Pancreas (tissue), 10 donors: ENCODE data around the gene PRODH2. TPM values are rescaled to one million over a fixed set of nuclear protein-coding genes. Genes with fewer than 3 reads are reported as not detected.

Source experiments
- ATAC-seq, 4 donors: fragments of 200-7000 bp; cut with Tn5 transposase; one replicate each; pipeline versions ENCODE4 v1.8.0 to v1.9.1; 2020; ENCODE audit warnings: mild to moderate bottlenecking in 4 of 4, moderate library complexity in 4 of 4
- DNase-seq, 6 donors: peaks; one replicate each; pipeline ENCODE4 v3.0.0-alpha.2; 2020
- FAIRE-seq: peaks from 2 replicates; lab custom pipeline; 2012; peaks lifted over from hg19 to GRCh38; lab: Jason Lieb, UNC
- H3K27ac ChIP-seq, 4 donors: fragments of 200-600 bp; sonication (generic); 1 replicate in 3 of 4; 2 replicates in 1 of 4; pipeline versions ENCODE4 v1.5.0 to v1.8.0; 2020
- H3K27me3 ChIP-seq, 4 donors: fragments of 200-600 bp; one replicate each; pipeline ENCODE4 v1.8.0; 2021
- H3K36me3 ChIP-seq, 3 donors: fragments of 200-600 bp; sonication (generic) in 1 of 3; one replicate each; pipeline versions ENCODE4 v1.5.0 to v1.8.0; 2020 to 2021
- H3K4me1 ChIP-seq, 3 donors: fragments of 200-600 bp; one replicate each; pipeline ENCODE4 v1.8.0; 2021
- H3K4me3 ChIP-seq, 4 donors: fragments of 200-600 bp; sonication (generic) in 2 of 4; one replicate each; pipeline versions ENCODE4 v1.5.0 to v1.8.0; 2020 to 2021
- H3K9me3 ChIP-seq, 4 donors: fragments of 200-600 bp; one replicate each; pipeline ENCODE4 v1.8.0; 2021
- WGBS, 2 donors: extraction: QIAGEN DNeasy Blood & Tissue Kit; methylation state at CpG; one replicate each; pipeline ENCODE4 v1.1.7; 2013; 5-methylcytosine and 5-hydroxymethylcytosine counted together
- intact Hi-C, 3 donors: fragments of 100-400 bp; cut with DNase I; formaldehyde crosslinking; loops; one replicate each; pipeline versions ENCODE4 v1.11.1 to v1.14.2; 2022
- polyA plus RNA-seq, 2 donors: library from polyadenylated mRNA; stranded (reverse); fragments of 200-250 nt; gene quantifications; one replicate each; pipeline ENCODE4 v1.2.3, GENCODE V29; 2013
- total RNA-seq, 6 donors: library from RNA; stranded (reverse); fragmentation: NEBNext Ultra II Directional in 4 of 6; extraction: Animal tissue kit (Norgen Biotek cat#: 25700) in 4 of 6; gene quantifications; one replicate each; pipeline versions ENCODE4 v1.2.1 to v1.2.4, GENCODE V29; 2021 to 2023
- TF ChIP-seq, protein P1 (sequence below), 4 donors: fragments of 200-600 bp; sonication (generic) in 3 of 4; IDR thresholded peaks; one replicate each; pipeline versions ENCODE4 v1.5.0 to v1.8.0; 2021; ENCODE audit warnings: antibody characterized with exemption in 4 of 4
- donor health status: healthy with polysubstance abuse.
- donor health status: DM: no; HTN: no; CAD: no; lungs with moderate emphysema.
- donor health status: DM: no; HTN: no; CAD: no.
- donor health status: control.
- donor health status: control.
- donor health status: Bipolar disorder and iron deficiency.
- donor health status: DM: yes; HTN: yes; CAD: no.
- donor health status: DM: no; HTN: no; CAD: no.
- donor health status: DM: no; HTN: no; CAD: no.
- donor health status: DM: yes; HTN: yes; CAD: no.

PRODH2 gene
- total and polyA plus RNA-seq, 8 donors, result 0.95 to 21.5 (median 4.2) TPM

DNA sequence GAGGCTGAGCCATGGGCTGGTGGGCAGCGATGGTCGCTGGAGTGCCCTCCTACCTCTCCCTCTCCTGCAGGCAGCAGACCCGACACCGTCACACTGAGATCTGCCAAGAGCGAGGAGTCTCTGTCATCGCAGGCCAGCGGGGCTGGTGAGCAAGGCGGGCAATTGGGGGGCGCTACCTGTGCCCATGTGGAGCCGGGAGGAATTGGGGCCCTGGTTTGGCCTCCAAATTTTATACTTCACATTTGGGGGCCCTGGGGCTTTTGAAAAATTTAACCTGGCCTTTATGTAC, 27.4 kb downstream of the PRODH2 start:
- no peak for DNase-seq
- Histone ChIP-seq H3K4me3 (no peak overlapping the region), H3K9me3 (no peaks in the 10 kb centered on the region), H3K27me3 (no peaks in the 10 kb centered on the region), H3K36me3 (no peaks in the 10 kb centered on the region), H3K4me1 (no peaks in the 10 kb centered on the region), H3K27ac (no peak overlapping the region)
- WGBS, 2 donors, result 93 to 94% methylated on average over 10 of the region's 10 CpGs
- intact Hi-C loops, result no loop called here
- ATAC-seq, result no peak
- TF ChIP-seq, protein P1, sequence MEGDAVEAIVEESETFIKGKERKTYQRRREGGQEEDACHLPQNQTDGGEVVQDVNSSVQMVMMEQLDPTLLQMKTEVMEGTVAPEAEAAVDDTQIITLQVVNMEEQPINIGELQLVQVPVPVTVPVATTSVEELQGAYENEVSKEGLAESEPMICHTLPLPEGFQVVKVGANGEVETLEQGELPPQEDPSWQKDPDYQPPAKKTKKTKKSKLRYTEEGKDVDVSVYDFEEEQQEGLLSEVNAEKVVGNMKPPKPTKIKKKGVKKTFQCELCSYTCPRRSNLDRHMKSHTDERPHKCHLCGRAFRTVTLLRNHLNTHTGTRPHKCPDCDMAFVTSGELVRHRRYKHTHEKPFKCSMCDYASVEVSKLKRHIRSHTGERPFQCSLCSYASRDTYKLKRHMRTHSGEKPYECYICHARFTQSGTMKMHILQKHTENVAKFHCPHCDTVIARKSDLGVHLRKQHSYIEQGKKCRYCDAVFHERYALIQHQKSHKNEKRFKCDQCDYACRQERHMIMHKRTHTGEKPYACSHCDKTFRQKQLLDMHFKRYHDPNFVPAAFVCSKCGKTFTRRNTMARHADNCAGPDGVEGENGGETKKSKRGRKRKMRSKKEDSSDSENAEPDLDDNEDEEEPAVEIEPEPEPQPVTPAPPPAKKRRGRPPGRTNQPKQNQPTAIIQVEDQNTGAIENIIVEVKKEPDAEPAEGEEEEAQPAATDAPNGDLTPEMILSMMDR (IDR thresholded peaks at IDR 0.05), result no peak
- FAIRE-seq, result no peak

DNA sequence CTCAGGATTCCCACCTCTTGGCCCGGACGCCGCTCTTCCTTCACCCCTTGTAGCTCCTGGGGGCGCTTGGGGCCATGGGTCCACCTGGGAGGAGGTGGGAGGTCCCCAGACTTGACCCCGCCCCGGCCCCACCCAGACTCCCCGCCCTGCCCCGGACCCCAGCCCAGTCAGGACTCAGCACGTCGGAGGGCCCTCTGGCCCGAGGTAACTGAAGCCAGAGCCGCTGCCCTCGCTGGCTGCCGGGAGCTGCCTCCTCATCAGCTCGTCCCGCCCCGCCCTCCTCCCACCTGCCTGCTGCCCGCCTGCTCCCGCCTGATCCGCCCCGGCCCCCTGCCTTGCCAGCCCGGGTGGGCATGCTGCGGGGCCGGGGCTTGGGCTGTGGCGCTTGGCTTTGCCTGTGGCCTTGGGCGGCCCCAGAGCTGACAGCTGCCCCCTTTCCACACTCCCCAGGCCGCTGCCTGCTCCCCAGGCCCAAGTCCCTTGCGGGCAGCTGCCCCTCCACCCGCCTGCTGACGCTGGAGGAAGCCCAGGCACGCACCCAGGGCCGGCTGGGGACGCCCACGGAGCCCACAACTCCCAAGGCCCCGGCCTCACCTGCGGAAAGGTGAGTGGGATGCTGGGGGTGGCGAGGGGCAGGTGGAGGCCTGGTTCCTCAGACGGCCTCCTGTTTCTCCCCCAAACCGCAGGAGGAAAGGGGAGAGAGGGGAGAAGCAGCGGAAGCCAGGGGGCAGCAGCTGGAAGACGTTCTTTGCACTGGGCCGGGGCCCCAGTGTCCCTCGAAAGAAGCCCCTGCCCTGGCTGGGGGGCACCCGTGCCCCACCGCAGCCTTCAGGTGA, 27.9 kb downstream of the PRODH2 start:
- FAIRE-seq, result no peak
- no peaks in the 10 kb centered on the region for H3K9me3 ChIP-seq
- H3K27ac ChIP-seq, result no peak overlapping the region
- TF ChIP-seq, protein P1 (IDR thresholded peaks at IDR 0.05), result no peak
- H3K36me3 ChIP-seq, result no peaks in the 10 kb centered on the region
- 85 to 86% methylated on average over 31 to 45 of the region's 45 CpGs for WGBS, 2 donors
- H3K27me3 ChIP-seq, result no peaks in the 10 kb centered on the region
- peak in 1 of 4 donors; percentile 19 for ATAC-seq
- peak in 1 of 6 donors; percentile 72 for DNase-seq
- no peaks in the 10 kb centered on the region for H3K4me1 ChIP-seq
- intact Hi-C loops, result no loop called here
- no peak overlapping the region for H3K4me3 ChIP-seq

DNA sequence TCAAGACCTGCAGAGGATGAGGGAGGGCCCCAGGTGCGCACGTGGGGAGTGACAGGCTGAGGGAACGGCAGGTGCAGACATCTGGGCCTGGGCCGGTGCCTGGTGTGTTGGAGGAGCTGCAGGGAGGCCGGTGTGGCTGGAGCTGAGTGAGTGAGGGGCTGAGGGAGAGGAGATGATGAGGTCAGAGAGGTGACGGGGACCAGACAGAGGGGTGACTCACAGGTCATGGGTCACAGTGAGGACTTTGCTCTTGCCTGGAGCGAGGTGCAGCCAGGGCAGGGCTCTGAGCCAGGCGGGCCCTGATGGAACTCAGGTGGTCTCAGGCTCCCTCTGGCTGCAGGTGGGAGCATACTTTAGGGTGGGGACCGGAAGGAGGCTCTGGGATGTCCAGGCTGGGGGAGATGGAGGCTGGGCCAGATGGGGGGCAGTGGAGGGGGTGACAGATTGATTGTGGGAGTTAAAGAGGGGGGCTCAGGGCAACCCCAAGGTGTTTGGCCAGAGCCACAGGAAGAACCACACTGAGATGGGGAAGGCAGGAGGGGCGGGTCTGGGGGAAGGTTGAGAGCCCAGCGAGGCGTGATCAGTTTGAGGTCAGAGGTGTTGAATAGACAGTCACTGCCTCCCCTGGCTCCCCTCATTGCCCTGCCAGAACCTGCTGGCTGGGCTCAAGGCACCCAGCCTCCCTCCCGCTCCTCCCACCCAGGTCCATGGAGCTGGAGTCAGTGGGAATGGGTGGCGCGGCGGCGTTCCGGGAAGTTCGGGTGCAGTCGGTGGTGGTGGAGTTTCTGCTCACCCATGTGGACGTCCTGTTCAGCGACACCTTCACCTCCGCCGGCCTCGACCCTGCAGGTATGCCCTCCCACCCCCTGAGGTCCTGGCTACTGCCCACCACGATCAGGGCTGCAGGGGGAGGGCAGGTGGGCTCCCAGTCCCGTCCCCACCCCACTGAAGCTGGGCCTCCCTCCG, 28.9 kb downstream of the PRODH2 start:
- ATAC-seq, result no peak
- no peaks in the 10 kb centered on the region for H3K36me3 ChIP-seq
- no peaks in the 10 kb centered on the region for H3K27me3 ChIP-seq
- no peak for FAIRE-seq
- WGBS, 2 donors, result 89 to 90% methylated on average over 23 to 28 of the region's 28 CpGs
- no peaks in the 10 kb centered on the region for H3K4me1 ChIP-seq
- peak in 1 of 6 donors; percentile 49 for DNase-seq
- intact Hi-C loops, result no loop called here
- no peaks in the 10 kb centered on the region for H3K9me3 ChIP-seq
- no peak overlapping the region for H3K27ac ChIP-seq
- no peak overlapping the region for H3K4me3 ChIP-seq
- TF ChIP-seq, protein P1 (IDR thresholded peaks at IDR 0.05), result no peak

DNA sequence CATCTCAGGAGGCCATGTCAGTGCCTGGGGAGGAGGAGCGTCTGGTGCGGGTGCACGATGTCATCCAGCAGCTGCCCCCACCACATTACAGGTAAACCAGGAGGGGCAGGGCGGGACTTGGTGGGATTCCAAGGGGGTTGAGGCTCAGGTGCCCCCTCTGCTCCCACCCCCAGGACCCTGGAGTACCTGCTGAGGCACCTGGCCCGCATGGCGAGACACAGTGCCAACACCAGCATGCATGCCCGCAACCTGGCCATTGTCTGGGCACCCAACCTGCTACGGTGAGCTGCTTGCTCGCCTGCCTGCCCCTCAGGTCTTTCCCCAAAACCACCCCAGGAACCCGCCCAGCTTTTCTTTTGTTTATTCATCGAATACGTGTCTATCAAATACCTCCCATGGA, 30.1 kb downstream of the PRODH2 start:
- H3K27ac ChIP-seq, result no peak overlapping the region
- intact Hi-C loops, result no loop called here
- FAIRE-seq (no peak), DNase-seq (no peak), ATAC-seq (no peak)
- TF ChIP-seq, protein P1 (IDR thresholded peaks at IDR 0.05), result no peak
- no peaks in the 10 kb centered on the region for H3K4me1 ChIP-seq
- 93 to 95% methylated on average over 10 to 12 of the region's 12 CpGs for WGBS, 2 donors
- H3K36me3 ChIP-seq, result no peaks in the 10 kb centered on the region
- H3K4me3 ChIP-seq, result no peak overlapping the region
- H3K9me3 ChIP-seq, result no peaks in the 10 kb centered on the region
- no peaks in the 10 kb centered on the region for H3K27me3 ChIP-seq
